ENCODE data around the gene CASKIN1.

Gene CASKIN1

GRCh38 chr16:2172688-2173335 lies 23.6 kb downstream of the CASKIN1 start:
- Histone ChIP-seq H3K36me3 (ENCODE audit: low read depth) (peaks cover 63% of the 10 kb centered on the region), H3K9me3 (ENCODE audit: severe bottlenecking) (no peaks in the 10 kb centered on the region), H3K4me3 (ENCODE audit: severe bottlenecking) (no peak overlapping the region), H3K27ac (ENCODE audit: poor library complexity, severe bottlenecking) (no peak overlapping the region), H3K4me1 (ENCODE audit: insufficient read depth, poor library complexity, severe bottlenecking) (peaks cover 5% of the 10 kb centered on the region), H3K27me3 (ENCODE audit: insufficient read depth, poor library complexity, severe bottlenecking) (no peaks in the 10 kb centered on the region)
- TF ChIP-seq, protein P1, sequence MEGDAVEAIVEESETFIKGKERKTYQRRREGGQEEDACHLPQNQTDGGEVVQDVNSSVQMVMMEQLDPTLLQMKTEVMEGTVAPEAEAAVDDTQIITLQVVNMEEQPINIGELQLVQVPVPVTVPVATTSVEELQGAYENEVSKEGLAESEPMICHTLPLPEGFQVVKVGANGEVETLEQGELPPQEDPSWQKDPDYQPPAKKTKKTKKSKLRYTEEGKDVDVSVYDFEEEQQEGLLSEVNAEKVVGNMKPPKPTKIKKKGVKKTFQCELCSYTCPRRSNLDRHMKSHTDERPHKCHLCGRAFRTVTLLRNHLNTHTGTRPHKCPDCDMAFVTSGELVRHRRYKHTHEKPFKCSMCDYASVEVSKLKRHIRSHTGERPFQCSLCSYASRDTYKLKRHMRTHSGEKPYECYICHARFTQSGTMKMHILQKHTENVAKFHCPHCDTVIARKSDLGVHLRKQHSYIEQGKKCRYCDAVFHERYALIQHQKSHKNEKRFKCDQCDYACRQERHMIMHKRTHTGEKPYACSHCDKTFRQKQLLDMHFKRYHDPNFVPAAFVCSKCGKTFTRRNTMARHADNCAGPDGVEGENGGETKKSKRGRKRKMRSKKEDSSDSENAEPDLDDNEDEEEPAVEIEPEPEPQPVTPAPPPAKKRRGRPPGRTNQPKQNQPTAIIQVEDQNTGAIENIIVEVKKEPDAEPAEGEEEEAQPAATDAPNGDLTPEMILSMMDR (IDR thresholded peaks at IDR 0.05; ENCODE audit: poor library complexity, severe bottlenecking): no peak
- no peak for ATAC-seq (ENCODE audit: low read depth)
- DNase-seq (ENCODE audit: low spot score): no peak

- peaks cover 5% of the 10 kb centered on the region for H3K4me1 ChIP-seq (ENCODE audit: insufficient read depth, poor library complexity, severe bottlenecking)
- ATAC-seq (ENCODE audit: low read depth): no peak
- no peaks in the 10 kb centered on the region for H3K27me3 ChIP-seq (ENCODE audit: insufficient read depth, poor library complexity, severe bottlenecking)
- H3K36me3 ChIP-seq (ENCODE audit: low read depth): peaks cover 62% of the 10 kb centered on the region
- no peak for DNase-seq (ENCODE audit: low spot score)
- TF ChIP-seq, protein P1 (IDR thresholded peaks at IDR 0.05; ENCODE audit: poor library complexity, severe bottlenecking): no peak
- H3K27ac ChIP-seq (ENCODE audit: poor library complexity, severe bottlenecking): no peak overlapping the region
- H3K9me3 ChIP-seq (ENCODE audit: severe bottlenecking): no peaks in the 10 kb centered on the region
- H3K4me3 ChIP-seq (ENCODE audit: severe bottlenecking): no peak overlapping the region
These were observed 24.7 kb downstream of the CASKIN1 start for GRCh38 chr16:2171601-2172178.

DNA sequence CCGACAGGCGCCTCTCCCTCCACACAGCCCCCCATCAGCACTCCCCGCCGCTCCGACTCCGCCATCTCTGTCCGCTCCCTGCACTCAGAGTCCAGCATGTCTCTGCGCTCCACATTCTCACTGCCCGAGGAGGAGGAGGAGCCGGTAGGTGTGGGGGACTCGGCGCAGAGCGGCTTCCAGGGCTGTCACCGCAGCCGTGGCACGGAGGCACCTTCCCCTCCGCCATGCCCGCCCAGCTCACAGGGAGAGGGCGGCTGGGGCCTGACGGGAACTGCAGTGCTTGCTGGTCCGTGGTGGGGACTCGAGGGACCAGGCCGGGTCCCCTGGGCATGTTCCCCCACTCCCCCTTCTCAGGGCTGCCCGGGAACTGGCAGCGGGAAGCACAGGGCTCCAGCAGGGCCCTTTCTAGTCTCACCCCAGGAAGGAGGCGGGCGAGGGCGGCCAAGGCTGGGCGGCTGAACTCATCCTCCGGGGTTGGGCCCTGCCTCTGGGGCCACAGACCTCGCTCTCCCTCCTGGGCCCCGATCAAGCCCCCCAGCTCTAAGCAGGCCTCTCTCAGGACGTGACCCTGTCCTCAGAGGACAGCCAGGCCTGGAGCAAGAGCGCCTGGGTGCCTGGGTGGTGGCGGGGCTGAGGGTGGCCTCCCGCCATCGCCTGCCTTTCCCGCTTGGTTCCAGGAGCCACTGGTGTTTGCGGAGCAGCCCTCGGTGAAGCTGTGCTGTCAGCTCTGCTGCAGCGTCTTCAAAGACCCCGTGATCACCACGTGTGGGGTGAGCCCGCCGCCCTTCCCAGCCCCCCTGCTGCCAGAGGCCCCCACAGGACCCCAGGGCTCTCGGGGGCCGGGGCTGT lies 25.6 kb downstream of the CASKIN1 start:
- no peak overlapping the region for H3K4me3 ChIP-seq (ENCODE audit: severe bottlenecking)
- no peak overlapping the region for H3K27ac ChIP-seq (ENCODE audit: poor library complexity, severe bottlenecking)
- H3K4me1 ChIP-seq (ENCODE audit: insufficient read depth, poor library complexity, severe bottlenecking): peaks cover under 1% of the 10 kb centered on the region
- ATAC-seq (ENCODE audit: low read depth): no peak
- TF ChIP-seq, protein P1 (IDR thresholded peaks at IDR 0.05; ENCODE audit: poor library complexity, severe bottlenecking): no peak
- peaks cover 65% of the 10 kb centered on the region for H3K36me3 ChIP-seq (ENCODE audit: low read depth)
- no peaks in the 10 kb centered on the region for H3K9me3 ChIP-seq (ENCODE audit: severe bottlenecking)
- H3K27me3 ChIP-seq (ENCODE audit: insufficient read depth, poor library complexity, severe bottlenecking): no peaks in the 10 kb centered on the region
- DNase-seq (ENCODE audit: low spot score): no peak

- Histone ChIP-seq H3K4me3 (ENCODE audit: severe bottlenecking) (no peak overlapping the region), H3K9me3 (ENCODE audit: severe bottlenecking) (no peaks in the 10 kb centered on the region), H3K27ac (ENCODE audit: poor library complexity, severe bottlenecking) (no peak overlapping the region), H3K4me1 (ENCODE audit: insufficient read depth, poor library complexity, severe bottlenecking) (no peaks in the 10 kb centered on the region), H3K36me3 (ENCODE audit: low read depth) (peaks cover 63% of the 10 kb centered on the region), H3K27me3 (ENCODE audit: insufficient read depth, poor library complexity, severe bottlenecking) (no peaks in the 10 kb centered on the region)
- DNase-seq (ENCODE audit: low spot score): no peak
- ATAC-seq (ENCODE audit: low read depth): no peak
- TF ChIP-seq, protein P1 (IDR thresholded peaks at IDR 0.05; ENCODE audit: poor library complexity, severe bottlenecking): no peak
These were observed 26.3 kb downstream of the CASKIN1 start for GRCh38 chr16:2170080-2170479.

Data from RWPE2 (cell line).